Adrenal gland (tissue), 12 donors: ENCODE results near the gene LRIG1. TPM values are rescaled to one million over a fixed set of nuclear protein-coding genes. Genes with fewer than 3 reads are reported as not detected.

ENCODE experiments used
- DNase-seq, 7 donors: peaks; one replicate each; pipeline ENCODE4 v3.0.0-alpha.2; 2019 to 2020
- H3K27ac ChIP-seq, 5 donors: fragments of 200-600 bp; sonication (generic) in 4 of 5; 1 replicate in 3 of 5; 2 replicates in 2 of 5; pipeline versions ENCODE4 v1.5.1 to v1.8.0; 2016 to 2020; ENCODE audit warnings: mild to moderate bottlenecking in 1 of 5
- H3K27me3 ChIP-seq: fragments of 200-600 bp; 2 replicates; pipeline ENCODE4 v1.8.0; 2021
- H3K36me3 ChIP-seq, 2 donors: fragments of 200-600 bp; replicated peaks in 1 of 2; 1 replicate in 1 of 2; 2 replicates in 1 of 2; pipeline versions ENCODE4 v1.5.1 to v1.8.0; 2018 to 2022
- H3K4me1 ChIP-seq, 2 donors: fragments of 200-600 bp; replicated peaks in 1 of 2; 1 replicate in 1 of 2; 2 replicates in 1 of 2; pipeline versions ENCODE4 v1.5.1 to v1.8.0; 2018 to 2021
- H3K4me3 ChIP-seq, 4 donors: fragments of 200-600 bp; sonication (generic) in 3 of 4; one replicate each; pipeline ENCODE4 v1.5.1; 2016 to 2018
- H3K9me3 ChIP-seq, 3 donors: fragments of 200-600 bp; sonication (generic) in 1 of 3; replicated peaks in 1 of 3; 1 replicate in 2 of 3; 2 replicates in 1 of 3; pipeline versions ENCODE4 v1.5.1 to v1.8.0; 2016 to 2021
- POLR2A ChIP-seq, 2 donors: fragments of 450-650 bp; IDR thresholded peaks; one replicate each; pipeline ENCODE4 v1.6.1; 2017; ENCODE audit warnings: antibody characterized with exemption in 2 of 2, mild to moderate bottlenecking in 2 of 2, moderate library complexity in 1 of 2
- WGBS, 4 donors: extraction: QIAGEN DNeasy Blood & Tissue Kit in 2 of 4; methylation state at CpG; one replicate each; pipeline versions ENCODE4 v1.1.5 to v1.1.7; 2013 to 2017; 5-methylcytosine and 5-hydroxymethylcytosine counted together
- intact Hi-C, 2 donors: fragments of 100-400 bp; cut with DNase I; formaldehyde crosslinking; loops; one replicate each; pipeline versions ENCODE4 v1.14.1 to v1.15.0; 2022 to 2023
- polyA plus RNA-seq, 3 donors: library from polyadenylated mRNA; stranded (reverse); fragments of 200-250 nt in 2 of 3; fragments of 350-450 nt in 1 of 3; fragmentation: Illumina TruSeq in 1 of 3; extraction: RNeasy Lipid Tissue Mini Kit (QIAGEN cat#74804) in 1 of 3; gene quantifications; one replicate each; pipeline ENCODE4 v1.2.3, GENCODE V29; 2013 to 2014
- total RNA-seq, 9 donors: library from RNA; depleted of rRNA in 4 of 9; stranded (reverse); fragments of >200 nt in 4 of 9; fragments of 120-200 nt in 1 of 9; fragmentation: NEBNext Ultra II Directional in 1 of 9; extraction: Animal tissue kit (Norgen Biotek cat#: 25700) in 1 of 9; gene quantifications; one replicate each; pipeline versions ENCODE4 v1.1.0 to v1.2.4, GENCODE V29; 2013 to 2023
- TF ChIP-seq, protein P1 (sequence below), 6 experiments: fragments of 450-650 bp in 4 of 6; fragments of 200-600 bp in 2 of 6; sonication (generic) in 1 of 6; IDR thresholded peaks; 1 replicate in 5 of 6; 2 replicates in 1 of 6; pipeline versions ENCODE4 v1.5.1 to v1.8.0; 2016 to 2021; ENCODE audit warnings: antibody characterized with exemption in 6 of 6, mild to moderate bottlenecking in 2 of 6, moderate library complexity in 1 of 6
- donor health status: healthy with polysubstance abuse.
- donor health status: Bipolar disorder and iron deficiency.
- donor health status: DM: yes; HTN: yes; CAD: no.
- donor health status: DM: no; HTN: no; CAD: no.
- donor health status: DM: no; HTN: no; CAD: no.
- donor health status: DM: yes; HTN: yes; CAD: no.

The LRIG1 gene
- total and polyA plus RNA-seq, 12 donors, result 1.5 to 13.3 (median 4.7) TPM

- no peak overlapping the region for H3K27ac ChIP-seq
- WGBS, 4 donors, result 67 to 78% (median 70%) methylated on average over 3 of the region's 3 CpGs
- no peaks in the 10 kb centered on the region for H3K27me3 ChIP-seq
- H3K36me3 ChIP-seq, result no peaks in the 10 kb centered on the region
- TF ChIP-seq, protein P1, sequence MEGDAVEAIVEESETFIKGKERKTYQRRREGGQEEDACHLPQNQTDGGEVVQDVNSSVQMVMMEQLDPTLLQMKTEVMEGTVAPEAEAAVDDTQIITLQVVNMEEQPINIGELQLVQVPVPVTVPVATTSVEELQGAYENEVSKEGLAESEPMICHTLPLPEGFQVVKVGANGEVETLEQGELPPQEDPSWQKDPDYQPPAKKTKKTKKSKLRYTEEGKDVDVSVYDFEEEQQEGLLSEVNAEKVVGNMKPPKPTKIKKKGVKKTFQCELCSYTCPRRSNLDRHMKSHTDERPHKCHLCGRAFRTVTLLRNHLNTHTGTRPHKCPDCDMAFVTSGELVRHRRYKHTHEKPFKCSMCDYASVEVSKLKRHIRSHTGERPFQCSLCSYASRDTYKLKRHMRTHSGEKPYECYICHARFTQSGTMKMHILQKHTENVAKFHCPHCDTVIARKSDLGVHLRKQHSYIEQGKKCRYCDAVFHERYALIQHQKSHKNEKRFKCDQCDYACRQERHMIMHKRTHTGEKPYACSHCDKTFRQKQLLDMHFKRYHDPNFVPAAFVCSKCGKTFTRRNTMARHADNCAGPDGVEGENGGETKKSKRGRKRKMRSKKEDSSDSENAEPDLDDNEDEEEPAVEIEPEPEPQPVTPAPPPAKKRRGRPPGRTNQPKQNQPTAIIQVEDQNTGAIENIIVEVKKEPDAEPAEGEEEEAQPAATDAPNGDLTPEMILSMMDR (IDR thresholded peaks at IDR 0.05), result no peak
- peaks cover 0 to 4% of the 10 kb centered on the region in 2 donors for H3K4me1 ChIP-seq
- intact Hi-C loops, result no loop called here
- DNase-seq, result no peak
- H3K4me3 ChIP-seq, result no peak overlapping the region
- no peaks in the 10 kb centered on the region for H3K9me3 ChIP-seq
Observed at GRCh38 chr3:66367979-66368378, 132.8 kb downstream of the LRIG1 start.

DNA sequence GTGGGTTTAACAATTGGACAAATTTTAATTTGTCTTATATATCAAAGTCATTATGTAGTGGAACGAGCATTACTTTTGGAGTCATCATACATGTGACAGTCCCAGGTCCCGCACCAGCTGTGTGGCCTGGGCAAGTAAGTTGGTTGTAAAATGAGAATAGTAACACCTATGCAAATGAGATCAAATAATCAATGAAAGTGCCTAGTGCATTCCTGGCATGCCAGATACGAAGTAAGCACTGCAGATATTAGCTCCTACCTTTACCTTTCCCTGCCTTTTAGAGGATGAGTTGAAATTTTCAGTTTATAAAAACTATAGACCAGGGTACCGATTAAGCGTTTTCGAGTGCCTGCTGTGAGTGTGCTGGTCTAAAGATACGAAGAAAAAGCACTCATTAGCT, 134.1 kb downstream of the LRIG1 start:
- 96 to 97% (median 96%) methylated on average over 7 of the region's 7 CpGs for WGBS, 4 donors
- H3K27ac ChIP-seq, result no peak overlapping the region
- TF ChIP-seq, protein P1 (IDR thresholded peaks at IDR 0.05), result no peak
- TF ChIP-seq POLR2A (IDR thresholded peaks at IDR 0.05), result no peak
- no peaks in the 10 kb centered on the region for H3K27me3 ChIP-seq
- no peaks in the 10 kb centered on the region for H3K9me3 ChIP-seq
- DNase-seq, result no peak
- H3K4me1 ChIP-seq, result no peaks in the 10 kb centered on the region
- no peaks in the 10 kb centered on the region for H3K36me3 ChIP-seq
- intact Hi-C loops, result no loop called here
- H3K4me3 ChIP-seq, result no peak overlapping the region

DNA sequence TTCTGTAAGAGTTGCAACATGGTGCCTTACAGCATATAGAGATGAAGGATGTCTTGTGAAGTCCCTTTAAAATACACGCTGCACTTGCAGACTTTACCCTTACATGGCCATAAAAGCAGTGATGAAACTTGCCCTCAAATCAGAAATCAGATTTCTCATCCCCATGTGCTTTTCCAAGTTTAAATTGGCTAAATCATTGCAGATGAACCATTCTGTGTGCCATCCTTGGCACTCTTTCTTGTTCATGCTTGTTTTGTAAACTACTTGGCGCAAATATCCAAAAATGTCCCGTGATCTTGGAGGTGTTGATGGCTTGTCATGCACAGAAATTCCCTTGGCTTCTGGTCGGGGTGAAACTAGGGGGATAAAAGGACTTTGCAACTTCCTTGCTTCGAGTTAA, 135.7 kb downstream of the LRIG1 start:
- intact Hi-C loops, result no loop called here
- 92 to 98% (median 94%) methylated on average over 5 of the region's 5 CpGs for whole genome bisulfite sequencing, 4 donors
- no peak for TF ChIP-seq POLR2A (IDR thresholded peaks at IDR 0.05)
- TF ChIP-seq, protein P1 (IDR thresholded peaks at IDR 0.05), result no peak
- Histone ChIP-seq H3K27ac (no peak overlapping the region), H3K27me3 (no peaks in the 10 kb centered on the region), H3K4me3 (no peak overlapping the region), H3K4me1 (no peaks in the 10 kb centered on the region), H3K36me3 (no peaks in the 10 kb centered on the region), H3K9me3 (no peaks in the 10 kb centered on the region)
- no peak for DNase-seq

GRCh38 chr3:66363148-66363547, 137.7 kb downstream of the LRIG1 start:
- intact Hi-C loops, result no loop called here
- no peaks in the 10 kb centered on the region for H3K27me3 ChIP-seq
- no peak for DNase-seq
- TF ChIP-seq POLR2A (IDR thresholded peaks at IDR 0.05), result no peak
- TF ChIP-seq, protein P1 (IDR thresholded peaks at IDR 0.05), result no peak
- 85 to 96% (median 93%) methylated on average over 6 of the region's 6 CpGs for WGBS, 4 donors
- no peaks in the 10 kb centered on the region for H3K9me3 ChIP-seq
- no peak overlapping the region for H3K27ac ChIP-seq
- no peak overlapping the region for H3K4me3 ChIP-seq
- H3K36me3 ChIP-seq, result no peaks in the 10 kb centered on the region
- H3K4me1 ChIP-seq, result no peaks in the 10 kb centered on the region
